Naive B cell (primary cell): ENCODE measurements around the gene TBC1D4. TPM values are rescaled to one million over a fixed set of nuclear protein-coding genes. Genes with fewer than 3 reads are reported as not detected.
A peak's percentile ranks its signal among the peaks of the same experiment; 100 is the strongest.
"Not testable (repeated sequence)": the region's sequence is repeated elsewhere in the genome, so short reads cannot be mapped to it uniquely, and the experiment has no call there.

Experiments used
- ATAC-seq, 2 donors: fragments of 150-1000 bp; cut with Tn5 transposase; 2 replicates each; pipeline ENCODE4 v1.10.0; 2021; ENCODE audit warnings: low read depth in 2 of 2, mild to moderate bottlenecking in 2 of 2, moderate library complexity in 2 of 2
- DNase-seq: peaks from one replicate; pipeline ENCODE4 v3.0.0; 2022
- H3K27ac Mint-ChIP-seq, 6 donors: one replicate each; pipeline ENCODE4 v1.8.0; 2020 to 2022; ENCODE audit warnings: mild to moderate bottlenecking in 6 of 6, mixed read lengths in 6 of 6, moderate library complexity in 5 of 6, inconsistent platforms in 2 of 6
- H3K27me3 Mint-ChIP-seq, 3 donors: one replicate each; pipeline ENCODE4 v1.8.0; 2021 to 2022; ENCODE audit warnings: mixed read lengths in 3 of 3, mild to moderate bottlenecking in 1 of 3
- H3K36me3 Mint-ChIP-seq, 2 donors: one replicate each; pipeline ENCODE4 v1.8.0; 2020 to 2022; ENCODE audit warnings: mixed read lengths in 2 of 2, inconsistent platforms in 1 of 2, mild to moderate bottlenecking in 1 of 2
- H3K4me1 Mint-ChIP-seq, 3 donors: one replicate each; pipeline ENCODE4 v1.8.0; 2020 to 2022; ENCODE audit warnings: mixed read lengths in 3 of 3, inconsistent platforms in 1 of 3, mild to moderate bottlenecking in 1 of 3, moderate library complexity in 1 of 3
- H3K4me3 Mint-ChIP-seq, 8 donors: one replicate each; pipeline ENCODE4 v1.8.0; 2020 to 2022; ENCODE audit warnings: mild to moderate bottlenecking in 8 of 8, mixed read lengths in 8 of 8, moderate library complexity in 8 of 8, inconsistent platforms in 2 of 8
- H3K9me3 Mint-ChIP-seq, 7 donors: one replicate each; pipeline ENCODE4 v1.8.0; 2020 to 2022; ENCODE audit warnings: mixed read lengths in 7 of 7, mild to moderate bottlenecking in 5 of 7, inconsistent platforms in 2 of 7, moderate library complexity in 1 of 7
- polyA plus RNA-seq, 6 donors: library from polyadenylated mRNA; unstranded; fragments of 300-500 nt; fragmentation: Illumina TruSeq; gene quantifications; one replicate each; pipeline ENCODE4 v1.2.3, GENCODE V29; 2021; ENCODE audit warnings: low read depth in 6 of 6

TBC1D4 gene
- polyA plus RNA-seq, 6 donors from 2014 or later, result 0.10 to 1.4 (median 0.30) TPM

DNA sequence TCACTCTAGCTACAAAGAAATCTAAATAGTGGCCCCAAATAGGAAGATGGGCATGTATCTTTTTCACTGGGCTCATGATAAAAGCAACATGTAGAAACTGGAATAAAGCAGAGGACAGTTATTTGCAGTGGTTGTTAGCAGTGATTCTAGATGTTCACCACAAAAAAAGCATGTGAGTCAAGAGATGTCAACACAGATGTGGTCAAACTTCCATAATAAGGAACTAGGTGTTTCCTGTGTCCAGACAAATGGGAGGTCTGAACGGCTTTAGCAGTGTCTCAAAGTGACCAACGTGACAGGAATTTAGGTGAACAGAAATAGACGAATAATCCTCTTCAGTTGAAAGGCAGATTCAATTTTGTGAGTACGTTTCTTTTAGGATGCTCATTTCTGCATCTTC lies 162.7 kb downstream of the TBC1D4 start:
- no peaks in the 10 kb centered on the region for H3K9me3 Mint-ChIP-seq
- ATAC-seq, result no peak
- no peak overlapping the region for H3K27ac Mint-ChIP-seq
- no peak for DNase-seq
- H3K27me3 Mint-ChIP-seq, result no peaks in the 10 kb centered on the region
- peaks cover 0 to 2% (median 0%) of the 10 kb centered on the region in 3 donors for H3K4me1 Mint-ChIP-seq
- no peak overlapping the region for H3K4me3 Mint-ChIP-seq
- H3K36me3 Mint-ChIP-seq, result no peaks in the 10 kb centered on the region

- Mint-ChIP-seq H3K4me1 (no peaks in the 10 kb centered on the region), H3K27ac (peak overlapping the region in 1 of 6 donors; percentile 10), H3K9me3 (no peaks in the 10 kb centered on the region), H3K4me3 (no peak overlapping the region), H3K36me3 (no peaks in the 10 kb centered on the region), H3K27me3 (no peaks in the 10 kb centered on the region)
- DNase-seq (no peak), ATAC-seq (no peak)
These were observed 163.7 kb downstream of the TBC1D4 start for GRCh38 chr13:75318138-75318833.

DNA sequence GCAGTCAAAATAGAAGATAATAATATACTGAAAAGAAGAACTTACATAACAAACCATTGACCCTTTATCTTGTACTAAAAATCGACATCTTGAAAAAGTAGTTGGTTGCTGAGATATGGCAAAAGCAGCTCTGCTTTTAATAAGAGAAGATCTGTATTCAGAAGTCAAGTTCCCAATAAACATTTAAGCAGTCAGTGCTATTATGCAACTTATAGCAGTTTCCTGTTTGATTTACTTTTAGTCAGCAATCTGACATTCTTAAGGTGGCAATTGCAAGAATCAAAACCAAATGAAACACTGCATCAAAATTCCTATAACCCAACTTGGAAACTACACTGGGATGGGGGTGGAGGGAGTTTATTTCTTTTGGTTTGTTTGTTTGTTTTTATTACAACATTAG lies 165.5 kb downstream of the TBC1D4 start:
- no peak for DNase-seq

GRCh38 chr13:75312884-75313520 lies 169.0 kb downstream of the TBC1D4 start:
- no peaks in the 10 kb centered on the region for H3K27me3 Mint-ChIP-seq
- no peak overlapping the region for H3K27ac Mint-ChIP-seq
- ATAC-seq, result no peak
- DNase-seq, result no peak
- H3K4me1 Mint-ChIP-seq, result no peaks in the 10 kb centered on the region
- H3K9me3 Mint-ChIP-seq, result peaks cover 0 to 4% (median 0%) of the 10 kb centered on the region in 7 donors
- H3K36me3 Mint-ChIP-seq, result no peaks in the 10 kb centered on the region
- no peak overlapping the region for H3K4me3 Mint-ChIP-seq

More for the DNA sequence above, 165.5 kb downstream of the TBC1D4 start:
- H3K9me3 Mint-ChIP-seq, result no peaks in the 10 kb centered on the region
- H3K4me1 Mint-ChIP-seq, result no peaks in the 10 kb centered on the region
- H3K27ac Mint-ChIP-seq, result no peak overlapping the region
- H3K27me3 Mint-ChIP-seq, result no peaks in the 10 kb centered on the region
- ATAC-seq, result no peak
- H3K36me3 Mint-ChIP-seq, result no peaks in the 10 kb centered on the region
- no peak overlapping the region for H3K4me3 Mint-ChIP-seq

DNA sequence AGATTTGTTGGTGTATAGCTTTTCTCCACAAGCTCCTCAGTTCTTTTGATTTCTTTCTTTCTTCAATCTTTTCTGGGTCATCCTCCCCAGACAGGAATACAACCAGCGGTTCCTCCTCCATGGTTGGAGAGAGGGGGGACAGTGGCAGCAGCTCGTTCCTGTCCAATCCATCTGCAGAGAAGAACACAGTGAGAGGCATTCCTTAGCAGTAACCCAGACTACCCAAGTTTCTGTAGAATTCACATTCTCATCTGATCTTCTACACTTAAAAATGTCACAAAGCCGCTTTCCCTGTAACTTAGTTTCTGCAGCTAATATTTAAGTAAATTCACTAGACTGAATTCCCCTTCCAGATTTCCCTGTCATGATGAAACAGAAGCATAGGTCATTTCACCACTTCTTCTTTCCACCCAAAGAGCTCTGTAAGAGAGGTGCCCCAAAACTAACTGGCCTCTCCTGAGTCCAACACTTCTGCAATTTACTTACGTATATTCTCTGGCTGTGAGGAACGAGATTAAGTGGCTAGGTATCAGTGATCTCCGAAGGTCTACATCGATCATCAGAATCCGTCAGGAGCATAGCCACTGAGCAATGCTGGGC lies 171.9 kb downstream of the TBC1D4 start:
- Mint-ChIP-seq H3K4me1 (no peaks in the 10 kb centered on the region), H3K27me3 (no peaks in the 10 kb centered on the region), H3K9me3 (peaks cover 0 to 4% (median 0%) of the 10 kb centered on the region in 7 donors), H3K36me3 (peaks cover 0 to under 1% of the 10 kb centered on the region in 2 donors), H3K4me3 (no peak overlapping the region), H3K27ac (no peak overlapping the region)
- no peak for ATAC-seq
- no peak for DNase-seq

DNA sequence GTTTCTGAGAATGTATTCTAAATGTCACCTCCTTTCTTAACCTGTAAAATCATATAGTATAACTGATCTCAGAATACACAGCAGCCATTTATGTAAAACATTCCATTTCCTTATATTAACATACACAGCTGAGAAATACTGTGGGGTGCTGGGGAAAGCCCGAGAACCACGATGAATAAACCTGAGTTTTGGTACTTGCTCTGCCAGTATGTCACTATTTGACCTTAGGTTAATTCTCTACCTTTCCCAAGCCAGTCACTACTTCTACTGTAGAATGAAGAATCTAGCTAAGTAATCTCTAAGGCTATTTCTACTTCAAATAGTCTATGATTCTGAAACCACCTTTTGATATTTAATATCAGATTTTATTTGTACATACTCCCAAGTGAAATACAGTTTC lies 173.7 kb downstream of the TBC1D4 start:
- DNase-seq (no peak), ATAC-seq (no peak)
- peaks cover 0 to 9% of the 10 kb centered on the region in 2 donors for H3K36me3 Mint-ChIP-seq
- peaks cover 0 to 4% (median 0%) of the 10 kb centered on the region in 3 donors for H3K4me1 Mint-ChIP-seq
- H3K27ac Mint-ChIP-seq, result no peak overlapping the region
- H3K9me3 Mint-ChIP-seq, result peaks cover 0 to 10% (median 4%) of the 10 kb centered on the region in 7 donors
- H3K4me3 Mint-ChIP-seq, result no peak overlapping the region
- H3K27me3 Mint-ChIP-seq, result no peaks in the 10 kb centered on the region

GRCh38 chr13:75307370-75307949 lies 174.5 kb downstream of the TBC1D4 start:
- Mint-ChIP-seq H3K9me3 (peaks cover 0 to 10% (median 4%) of the 10 kb centered on the region in 7 donors), H3K36me3 (peaks cover 0 to 9% of the 10 kb centered on the region in 2 donors), H3K27ac (no peak overlapping the region), H3K4me3 (no peak overlapping the region), H3K4me1 (peaks cover 0 to 4% (median 0%) of the 10 kb centered on the region in 3 donors), H3K27me3 (no peaks in the 10 kb centered on the region)
- no peak for DNase-seq
- no peak for ATAC-seq

DNA sequence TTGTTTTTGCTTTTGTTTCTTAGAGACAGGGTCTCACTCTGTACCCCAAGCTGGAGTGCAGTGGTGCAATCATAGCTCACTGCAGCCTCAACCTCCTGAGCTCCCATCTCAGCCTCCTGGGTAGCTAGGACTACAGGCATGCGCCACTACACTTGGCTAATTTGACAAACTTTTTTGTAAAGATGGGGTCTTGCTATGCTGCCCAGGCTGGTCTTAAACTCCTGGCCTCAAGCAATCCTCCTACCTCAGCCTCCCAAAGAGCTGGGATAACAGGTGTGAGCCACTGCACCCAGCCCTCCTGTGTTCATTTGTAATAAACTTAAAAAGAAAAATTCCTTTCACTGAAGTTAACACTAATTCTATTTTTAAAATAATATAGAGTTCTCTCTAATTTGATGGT lies 175.0 kb downstream of the TBC1D4 start:
- not testable (repeated sequence) for H3K27ac Mint-ChIP-seq, DNase-seq, ATAC-seq, H3K4me1 Mint-ChIP-seq, H3K9me3 Mint-ChIP-seq, H3K4me3 Mint-ChIP-seq, H3K36me3 Mint-ChIP-seq, H3K27me3 Mint-ChIP-seq

DNA sequence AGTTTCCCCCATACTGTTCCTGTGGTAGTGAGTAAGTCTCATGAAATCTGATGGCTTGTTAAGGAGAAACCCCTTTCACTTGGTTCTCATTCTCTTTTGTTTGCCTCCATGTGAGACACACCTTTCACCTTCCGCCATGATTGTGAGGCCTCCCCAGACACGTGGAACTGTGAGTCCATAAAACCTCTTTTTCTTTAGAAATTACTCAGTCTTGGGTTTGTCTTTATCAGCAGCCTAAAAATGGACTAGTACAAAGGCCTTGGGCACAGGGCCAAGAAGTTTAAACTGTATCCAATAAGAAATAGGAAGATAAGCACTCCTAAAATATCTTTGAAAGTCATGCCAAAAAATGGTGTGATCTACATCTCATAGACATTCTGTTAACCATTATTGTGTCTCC lies 176.9 kb downstream of the TBC1D4 start:
- H3K4me3 Mint-ChIP-seq, result no peak overlapping the region
- H3K27me3 Mint-ChIP-seq, result no peaks in the 10 kb centered on the region
- H3K4me1 Mint-ChIP-seq, result peaks cover 0 to 4% (median 0%) of the 10 kb centered on the region in 3 donors
- peaks cover 0 to 9% (median 3%) of the 10 kb centered on the region in 7 donors for H3K9me3 Mint-ChIP-seq
- DNase-seq (no peak), ATAC-seq (no peak)
- H3K27ac Mint-ChIP-seq, result no peak overlapping the region
- H3K36me3 Mint-ChIP-seq, result peaks cover 0 to 9% of the 10 kb centered on the region in 2 donors

GRCh38 chr13:75303263-75303662 lies 178.7 kb downstream of the TBC1D4 start:
- ATAC-seq (no peak), DNase-seq (no peak)
- Mint-ChIP-seq H3K36me3 (peaks cover 0 to 9% of the 10 kb centered on the region in 2 donors), H3K4me1 (peaks cover 0 to 4% (median 0%) of the 10 kb centered on the region in 3 donors), H3K27me3 (no peaks in the 10 kb centered on the region), H3K9me3 (peaks cover 0 to 9% (median 3%) of the 10 kb centered on the region in 7 donors), H3K27ac (no peak overlapping the region), H3K4me3 (no peak overlapping the region)

DNA sequence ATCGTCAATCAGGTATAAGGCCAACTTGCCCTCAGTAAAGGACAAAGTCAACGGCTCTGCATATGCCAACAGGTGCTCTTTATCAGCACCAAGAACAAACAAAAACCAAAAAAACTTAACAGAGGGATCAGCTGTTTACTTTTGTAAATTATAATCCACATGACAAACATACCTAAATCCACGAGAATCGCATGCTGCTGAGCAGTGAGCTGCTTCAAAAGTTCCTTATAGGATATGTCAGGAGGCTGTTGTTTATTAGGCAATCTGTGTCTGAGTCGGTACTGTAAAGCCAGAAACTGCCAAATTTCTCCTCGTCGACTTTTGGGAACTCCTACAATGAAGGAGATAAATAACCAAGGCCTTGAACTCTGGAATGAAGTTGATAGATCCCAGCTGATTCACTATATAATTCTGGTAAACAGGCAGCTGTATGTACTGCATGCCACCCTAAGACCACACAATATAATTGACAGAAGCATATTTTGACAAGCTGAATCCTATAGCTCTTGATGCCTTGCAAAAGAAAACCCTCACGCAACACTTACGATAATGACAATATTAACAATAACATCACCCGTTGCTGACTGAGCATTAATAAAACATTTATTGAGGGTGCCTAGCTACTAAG lies 179.8 kb downstream of the TBC1D4 start:
- H3K4me1 Mint-ChIP-seq, result peaks cover 0 to 4% (median 0%) of the 10 kb centered on the region in 3 donors

GRCh38 chr13:75299913-75300862 lies 181.8 kb downstream of the TBC1D4 start:
- Mint-ChIP-seq H3K4me3 (no peak overlapping the region), H3K9me3 (peaks cover 0 to 8% (median 3%) of the 10 kb centered on the region in 7 donors), H3K27me3 (no peaks in the 10 kb centered on the region), H3K36me3 (peaks cover 0 to 9% of the 10 kb centered on the region in 2 donors), H3K4me1 (peaks cover 0 to 4% (median 0%) of the 10 kb centered on the region in 3 donors), H3K27ac (no peak overlapping the region)
- no peak for ATAC-seq
- DNase-seq, result no peak

More for the DNA sequence above, 179.8 kb downstream of the TBC1D4 start:
- ATAC-seq (no peak), DNase-seq (no peak)
- peaks cover 0 to 9% of the 10 kb centered on the region in 2 donors for H3K36me3 Mint-ChIP-seq
- no peaks in the 10 kb centered on the region for H3K27me3 Mint-ChIP-seq
- no peak overlapping the region for H3K4me3 Mint-ChIP-seq
- H3K27ac Mint-ChIP-seq, result no peak overlapping the region
- peaks cover 0 to 9% (median 3%) of the 10 kb centered on the region in 7 donors for H3K9me3 Mint-ChIP-seq
